ENCODE results near the gene HSPA13.

The HSPA13 gene

DNA sequence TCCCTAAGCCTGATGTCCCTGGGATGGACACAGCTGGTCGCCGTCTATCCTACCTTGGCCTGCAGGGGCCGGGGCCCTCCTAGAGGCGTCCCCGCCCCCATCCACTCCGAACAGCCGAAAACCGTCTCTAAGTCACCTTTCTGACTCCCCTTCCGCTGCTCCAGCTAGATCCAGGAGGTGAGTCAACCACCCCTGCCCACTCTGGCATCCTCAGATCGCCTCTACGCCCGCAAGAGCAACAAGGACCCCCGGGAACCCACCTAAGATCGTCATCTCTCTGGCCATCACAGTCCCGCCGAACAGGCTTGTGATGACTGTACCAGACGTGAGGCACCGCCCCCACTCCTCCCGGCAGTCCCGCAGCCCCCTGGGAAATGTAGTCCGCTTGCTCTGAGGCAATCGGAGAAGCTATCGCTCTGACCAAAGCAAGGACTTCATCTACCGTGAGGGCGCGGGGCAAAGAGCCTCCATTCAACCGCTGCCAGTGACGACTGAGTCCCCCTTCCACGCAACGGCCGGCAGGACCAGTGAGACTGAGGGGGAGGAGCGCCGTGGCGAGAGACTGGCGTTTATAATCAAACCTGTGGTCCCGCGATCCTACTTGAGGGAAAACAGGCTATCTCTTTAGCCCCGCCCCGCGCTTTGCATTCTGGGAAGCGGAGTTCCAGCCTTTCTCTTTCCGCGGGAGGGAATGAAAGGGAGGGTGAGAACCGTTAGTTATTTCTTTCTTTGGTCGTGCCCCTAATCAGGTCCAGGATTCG is at the start of gene HSPA13:
HSPA13 (minus strand) TSS at position 312 of the 761 bp plus-strand sequence; CDS start at position 285, 27 bp downstream.
- H3K9me3 ChIP-seq (ENCODE audit: control insufficient read depth in 1 of 2, low read length in 2 of 2), result no peaks in the 10 kb centered on the region
- peaks cover 3 to 6% of the 10 kb centered on the region in 2 donors for H3K36me3 ChIP-seq (ENCODE audit: control insufficient read depth in 1 of 2, insufficient read depth in 2 of 2, low read length in 2 of 2)
- H3K27ac ChIP-seq (ENCODE audit: low read length), result peak within 1 kb of the TSS; percentile 97
- H3K27me3 ChIP-seq (ENCODE audit: low read depth, low read length), result no peaks in the 10 kb centered on the region
- peaks cover 4 to 18% of the 10 kb centered on the region in 2 donors for H3K4me1 ChIP-seq (ENCODE audit: control insufficient read depth in 1 of 2, insufficient read depth in 2 of 2, low read length in 2 of 2)
- peak within 1 kb of the TSS; percentile 90 to 93 for H3K4me3 ChIP-seq (ENCODE audit: low read depth in 1 of 2, low read length in 2 of 2)

DNA sequence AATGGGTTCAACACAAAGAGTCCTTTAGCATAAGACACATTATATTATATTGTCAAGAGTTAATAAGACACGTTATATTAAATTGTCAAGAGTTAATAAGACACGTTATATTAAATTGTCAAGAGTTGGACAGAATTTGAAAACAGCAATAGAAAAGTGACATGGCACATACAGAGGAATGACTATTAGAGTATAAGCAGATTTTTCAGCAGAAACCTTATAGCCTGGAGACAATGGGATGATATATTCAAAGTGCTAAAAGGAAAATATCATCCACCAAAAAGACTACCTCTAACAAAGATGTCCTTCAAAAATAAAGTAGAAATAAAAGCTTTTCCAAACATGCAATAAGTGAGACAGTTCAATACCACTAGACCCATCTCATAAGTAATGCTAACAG is 36.0 kb upstream of the HSPA13 start:
- no peaks in the 10 kb centered on the region for H3K27me3 ChIP-seq (ENCODE audit: low read depth, low read length)
- H3K9me3 ChIP-seq (ENCODE audit: control insufficient read depth in 1 of 2, low read length in 2 of 2), result peaks cover 3 to 26% of the 10 kb centered on the region in 2 donors
- no peaks in the 10 kb centered on the region for H3K36me3 ChIP-seq (ENCODE audit: control insufficient read depth in 1 of 2, insufficient read depth in 2 of 2, low read length in 2 of 2)

DNA sequence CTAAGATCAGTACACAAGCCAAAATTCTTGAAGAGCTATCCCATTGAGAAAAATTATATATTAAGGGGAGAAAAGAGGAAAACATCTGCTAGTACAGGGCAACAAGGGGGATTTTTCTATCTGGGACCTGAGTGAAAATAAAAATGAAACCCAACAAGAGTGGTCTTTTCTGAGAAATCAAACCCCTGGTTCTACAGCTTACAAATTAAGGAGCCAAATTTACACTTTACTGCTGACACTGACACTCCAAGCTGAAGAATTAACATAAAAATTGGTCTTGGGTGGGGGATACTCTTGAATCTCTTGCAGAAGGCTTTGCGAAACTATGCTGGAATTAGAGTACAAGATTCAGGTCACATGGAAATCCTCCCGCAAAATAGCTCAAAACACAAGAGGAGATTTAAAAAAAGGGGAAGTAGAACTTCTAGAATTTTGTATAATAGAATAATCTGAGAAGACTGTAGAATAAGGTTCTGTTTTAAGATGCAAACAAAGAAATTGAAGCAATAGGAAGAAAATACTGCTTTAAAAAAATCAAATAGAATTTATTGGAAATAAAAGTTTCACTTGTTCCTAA is 32.1 kb upstream of the HSPA13 start:
- Histone ChIP-seq H3K36me3 (ENCODE audit: control insufficient read depth in 1 of 2, insufficient read depth in 2 of 2, low read length in 2 of 2) (no peaks in the 10 kb centered on the region), H3K27ac (ENCODE audit: low read length) (no peak overlapping the region), H3K27me3 (ENCODE audit: low read depth, low read length) (no peaks in the 10 kb centered on the region), H3K4me1 (ENCODE audit: control insufficient read depth in 1 of 2, insufficient read depth in 2 of 2, low read length in 2 of 2) (no peaks in the 10 kb centered on the region), H3K4me3 (ENCODE audit: low read depth in 1 of 2, low read length in 2 of 2) (no peak overlapping the region), H3K9me3 (ENCODE audit: control insufficient read depth in 1 of 2, low read length in 2 of 2) (peaks cover 3 to 21% of the 10 kb centered on the region in 2 donors)

More for the DNA sequence above, 36.0 kb upstream of the HSPA13 start:
- Histone ChIP-seq H3K4me1 (ENCODE audit: control insufficient read depth in 1 of 2, insufficient read depth in 2 of 2, low read length in 2 of 2) (no peaks in the 10 kb centered on the region), H3K27ac (ENCODE audit: low read length) (no peak overlapping the region), H3K4me3 (ENCODE audit: low read depth in 1 of 2, low read length in 2 of 2) (no peak overlapping the region)

DNA sequence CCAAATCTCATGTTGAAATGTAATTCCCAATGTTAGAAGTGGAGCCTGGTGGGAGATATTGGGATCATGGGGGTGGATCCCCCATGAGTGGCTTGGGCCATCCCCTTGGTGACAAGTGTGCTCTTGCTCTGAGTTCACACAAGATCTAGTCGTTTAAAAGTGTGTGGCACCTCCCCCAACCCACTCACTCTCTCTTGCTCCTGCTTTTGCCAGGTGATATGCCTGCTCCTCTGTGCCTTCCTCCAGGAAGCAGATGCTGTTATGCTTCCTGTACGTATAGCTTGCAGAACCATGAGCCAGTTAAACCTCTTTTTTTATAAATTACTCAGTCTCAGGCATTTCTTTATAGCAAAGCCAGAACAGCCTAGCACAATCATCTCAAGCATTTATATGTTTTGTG is 23.0 kb upstream of the HSPA13 start:
- Histone ChIP-seq H3K4me1 (ENCODE audit: control insufficient read depth in 1 of 2, insufficient read depth in 2 of 2, low read length in 2 of 2) (no peaks in the 10 kb centered on the region), H3K27me3 (ENCODE audit: low read depth, low read length) (no peaks in the 10 kb centered on the region), H3K27ac (ENCODE audit: low read length) (no peak overlapping the region), H3K9me3 (ENCODE audit: control insufficient read depth in 1 of 2, low read length in 2 of 2) (peaks cover 0 to 3% of the 10 kb centered on the region in 2 donors), H3K36me3 (ENCODE audit: control insufficient read depth in 1 of 2, insufficient read depth in 2 of 2, low read length in 2 of 2) (no peaks in the 10 kb centered on the region), H3K4me3 (ENCODE audit: low read depth in 1 of 2, low read length in 2 of 2) (no peak overlapping the region)

GRCh38 chr21:14405225-14405624 is 22.3 kb upstream of the HSPA13 start:
- Histone ChIP-seq H3K27me3 (ENCODE audit: low read depth, low read length) (no peaks in the 10 kb centered on the region), H3K27ac (ENCODE audit: low read length) (no peak overlapping the region), H3K36me3 (ENCODE audit: control insufficient read depth in 1 of 2, insufficient read depth in 2 of 2, low read length in 2 of 2) (no peaks in the 10 kb centered on the region), H3K9me3 (ENCODE audit: control insufficient read depth in 1 of 2, low read length in 2 of 2) (peaks cover 0 to 3% of the 10 kb centered on the region in 2 donors), H3K4me1 (ENCODE audit: control insufficient read depth in 1 of 2, insufficient read depth in 2 of 2, low read length in 2 of 2) (no peaks in the 10 kb centered on the region), H3K4me3 (ENCODE audit: low read depth in 1 of 2, low read length in 2 of 2) (no peak overlapping the region)

DNA sequence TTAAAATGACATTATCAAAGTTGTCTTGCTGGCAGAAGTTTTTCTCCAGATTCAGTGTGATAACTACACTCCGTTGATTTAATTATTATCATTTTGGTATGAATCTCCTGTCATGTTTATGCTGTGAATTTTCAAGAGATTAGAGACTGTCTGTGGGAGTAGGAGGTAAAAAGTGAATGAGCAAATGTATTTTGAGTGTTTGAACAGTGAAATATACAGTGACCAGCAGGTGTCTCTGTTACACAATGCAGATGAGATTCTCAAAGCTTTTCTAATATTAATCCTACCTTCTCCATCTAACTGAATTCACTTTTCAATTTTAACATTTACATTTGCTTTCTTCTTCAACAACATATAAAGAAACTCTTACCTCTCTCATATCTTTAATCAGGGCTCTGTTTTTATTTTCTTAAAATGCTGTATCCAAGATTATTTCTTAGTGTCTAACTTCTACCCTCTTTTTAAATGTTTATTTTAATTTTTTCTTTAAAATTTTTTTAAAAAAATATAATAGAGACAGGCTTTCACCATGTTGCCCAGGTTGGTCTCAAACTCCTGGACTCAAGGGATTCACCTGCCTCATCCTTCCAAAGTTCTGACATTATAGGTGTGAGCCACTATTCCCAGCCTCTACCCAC is 20.9 kb upstream of the HSPA13 start:
- Histone ChIP-seq H3K27me3 (ENCODE audit: low read depth, low read length) (no peaks in the 10 kb centered on the region), H3K9me3 (ENCODE audit: control insufficient read depth in 1 of 2, low read length in 2 of 2) (peaks cover 0 to 3% of the 10 kb centered on the region in 2 donors), H3K36me3 (ENCODE audit: control insufficient read depth in 1 of 2, insufficient read depth in 2 of 2, low read length in 2 of 2) (no peaks in the 10 kb centered on the region), H3K27ac (ENCODE audit: low read length) (no peak overlapping the region), H3K4me3 (ENCODE audit: low read depth in 1 of 2, low read length in 2 of 2) (no peak overlapping the region), H3K4me1 (ENCODE audit: control insufficient read depth in 1 of 2, insufficient read depth in 2 of 2, low read length in 2 of 2) (no peaks in the 10 kb centered on the region)

- no peaks in the 10 kb centered on the region for H3K27me3 ChIP-seq (ENCODE audit: low read depth, low read length)
- H3K4me1 ChIP-seq (ENCODE audit: control insufficient read depth in 1 of 2, insufficient read depth in 2 of 2, low read length in 2 of 2), result no peaks in the 10 kb centered on the region
- no peaks in the 10 kb centered on the region for H3K9me3 ChIP-seq (ENCODE audit: control insufficient read depth in 1 of 2, low read length in 2 of 2)
- H3K27ac ChIP-seq (ENCODE audit: low read length), result no peak overlapping the region
- no peak overlapping the region for H3K4me3 ChIP-seq (ENCODE audit: low read depth in 1 of 2, low read length in 2 of 2)
- H3K36me3 ChIP-seq (ENCODE audit: control insufficient read depth in 1 of 2, insufficient read depth in 2 of 2, low read length in 2 of 2), result no peaks in the 10 kb centered on the region
These were observed 18.3 kb upstream of the HSPA13 start for GRCh38 chr21:14401217-14401616.

- Histone ChIP-seq H3K27ac (ENCODE audit: low read length) (no peak overlapping the region), H3K27me3 (ENCODE audit: low read depth, low read length) (no peaks in the 10 kb centered on the region), H3K9me3 (ENCODE audit: control insufficient read depth in 1 of 2, low read length in 2 of 2) (no peaks in the 10 kb centered on the region), H3K4me1 (ENCODE audit: control insufficient read depth in 1 of 2, insufficient read depth in 2 of 2, low read length in 2 of 2) (no peaks in the 10 kb centered on the region), H3K36me3 (ENCODE audit: control insufficient read depth in 1 of 2, insufficient read depth in 2 of 2, low read length in 2 of 2) (peaks cover 0 to 3% of the 10 kb centered on the region in 2 donors), H3K4me3 (ENCODE audit: low read depth in 1 of 2, low read length in 2 of 2) (no peak overlapping the region)
These were observed 5.3 kb upstream of the HSPA13 start for GRCh38 chr21:14388282-14388681.

- H3K4me3 ChIP-seq (ENCODE audit: low read depth in 1 of 2, low read length in 2 of 2), result peak overlapping the region in 1 of 2 donors; percentile 90
- no peaks in the 10 kb centered on the region for H3K9me3 ChIP-seq (ENCODE audit: control insufficient read depth in 1 of 2, low read length in 2 of 2)
- peak overlapping the region; percentile 97 for H3K27ac ChIP-seq (ENCODE audit: low read length)
- H3K36me3 ChIP-seq (ENCODE audit: control insufficient read depth in 1 of 2, insufficient read depth in 2 of 2, low read length in 2 of 2), result peaks cover 0 to 3% of the 10 kb centered on the region in 2 donors
- H3K27me3 ChIP-seq (ENCODE audit: low read depth, low read length), result no peaks in the 10 kb centered on the region
- H3K4me1 ChIP-seq (ENCODE audit: control insufficient read depth in 1 of 2, insufficient read depth in 2 of 2, low read length in 2 of 2), result peaks cover 4 to 18% of the 10 kb centered on the region in 2 donors
These were observed 1.5 kb upstream of the HSPA13 start for GRCh38 chr21:14384453-14384852.

GRCh38 chr21:14383596-14384180 is 742 bp upstream of the HSPA13 start:
- Histone ChIP-seq H3K27me3 (ENCODE audit: low read depth, low read length) (no peaks in the 10 kb centered on the region), H3K36me3 (ENCODE audit: control insufficient read depth in 1 of 2, insufficient read depth in 2 of 2, low read length in 2 of 2) (peaks cover 0 to 3% of the 10 kb centered on the region in 2 donors), H3K27ac (ENCODE audit: low read length) (peak overlapping the region; percentile 97)

GRCh38 chr21:14382486-14382834 is 486 bp downstream of the HSPA13 start:
- Histone ChIP-seq H3K27me3 (ENCODE audit: low read depth, low read length) (no peaks in the 10 kb centered on the region), H3K4me3 (ENCODE audit: low read depth in 1 of 2, low read length in 2 of 2) (peak overlapping the region; percentile 90 to 93), H3K36me3 (ENCODE audit: control insufficient read depth in 1 of 2, insufficient read depth in 2 of 2, low read length in 2 of 2) (peaks cover 8 to 11% of the 10 kb centered on the region in 2 donors), H3K4me1 (ENCODE audit: control insufficient read depth in 1 of 2, insufficient read depth in 2 of 2, low read length in 2 of 2) (peaks cover 4 to 18% of the 10 kb centered on the region in 2 donors), H3K9me3 (ENCODE audit: control insufficient read depth in 1 of 2, low read length in 2 of 2) (no peaks in the 10 kb centered on the region), H3K27ac (ENCODE audit: low read length) (peak overlapping the region; percentile 79)

More at GRCh38 chr21:14383596-14384180, 742 bp upstream of the HSPA13 start:
- Histone ChIP-seq H3K4me3 (ENCODE audit: low read depth in 1 of 2, low read length in 2 of 2) (peak overlapping the region; percentile 88 to 90), H3K4me1 (ENCODE audit: control insufficient read depth in 1 of 2, insufficient read depth in 2 of 2, low read length in 2 of 2) (peaks cover 4 to 18% of the 10 kb centered on the region in 2 donors), H3K9me3 (ENCODE audit: control insufficient read depth in 1 of 2, low read length in 2 of 2) (no peaks in the 10 kb centered on the region)

Data from muscle layer of duodenum (tissue), 2 donors.